GM19351 (cell line): ENCODE measurements around the gene IL1B.
A peak's percentile ranks its signal among the peaks of the same experiment; 100 is the strongest.

Source experiments
- ATAC-seq: cut with Tn5 transposase; IDR thresholded peaks from one replicate; pipeline ENCODE4 v1.9.1; 2021; ENCODE audit warnings: mild to moderate bottlenecking, moderate library complexity; ENCODE audit not compliant: unreplicated experiment

Gene IL1B

GRCh38 chr2:112784199-112785189, 52.1 kb downstream of the IL1B start, which contains the start of gene IL1A:
IL1A (minus strand) TSS chr2:112784493; CDS start chr2:112783770, 723 bp downstream.
- no peak for ATAC-seq

- no peak for ATAC-seq
Observed at GRCh38 chr2:112783187-112783714, 53.3 kb downstream of the IL1B start.

GRCh38 chr2:112782234-112782799, 54.3 kb downstream of the IL1B start:
- ATAC-seq = peak; percentile 87
